GM18517 (cell line): Measurements from ENCODE around the gene UGT1A8.
"Not testable (repeated sequence)": the region's sequence is repeated elsewhere in the genome, so short reads cannot be mapped to it uniquely, and the experiment has no call there.

Source experiments
- ATAC-seq: cut with Tn5 transposase; IDR thresholded peaks from one replicate; pipeline ENCODE4 v1.9.1; 2021; ENCODE audit warnings: mild to moderate bottlenecking, moderate library complexity; ENCODE audit not compliant: unreplicated experiment

UGT1A8 gene

GRCh38 chr2:233638836-233639235 is 21.4 kb downstream of the UGT1A8 start:
- ATAC-seq, result no peak

GRCh38 chr2:233639860-233640259 is 22.4 kb downstream of the UGT1A8 start:
- no peak for ATAC-seq

- ATAC-seq, result no peak
Measured at GRCh38 chr2:233643128-233643527, 25.7 kb downstream of the UGT1A8 start.

GRCh38 chr2:233646033-233646432 is 28.6 kb downstream of the UGT1A8 start:
- ATAC-seq, result not testable (repeated sequence)

GRCh38 chr2:233650981-233651380 is 33.5 kb downstream of the UGT1A8 start:
- no peak for ATAC-seq

- ATAC-seq, result no peak
Measured at GRCh38 chr2:233651430-233651829, 34.0 kb downstream of the UGT1A8 start.

GRCh38 chr2:233654501-233654900 is 37.1 kb downstream of the UGT1A8 start:
- no peak for ATAC-seq

GRCh38 chr2:233655043-233655442 is 37.6 kb downstream of the UGT1A8 start:
- no peak for ATAC-seq

- ATAC-seq, result not testable (repeated sequence)
Measured at GRCh38 chr2:233655943-233656342, 38.5 kb downstream of the UGT1A8 start.

GRCh38 chr2:233656443-233656842 is 39.0 kb downstream of the UGT1A8 start:
- ATAC-seq, result no peak

- no peak for ATAC-seq
Measured at GRCh38 chr2:233658610-233659009, 41.2 kb downstream of the UGT1A8 start.

GRCh38 chr2:233663911-233664310 is 46.5 kb downstream of the UGT1A8 start:
- ATAC-seq, result no peak

GRCh38 chr2:233668605-233669260 is 51.3 kb downstream of the UGT1A8 start:
- no peak for ATAC-seq

- no peak for ATAC-seq
Measured at GRCh38 chr2:233671290-233672161, 54.1 kb downstream of the UGT1A8 start, which contains the start of gene UGT1A9. Gene UGT1A9 (plus strand): TSS chr2:233671898. CDS start chr2:233671935, 37 bp downstream.

- ATAC-seq, result no peak
Measured at GRCh38 chr2:233672886-233673285, 55.5 kb downstream of the UGT1A8 start.

GRCh38 chr2:233673896-233674295 is 56.5 kb downstream of the UGT1A8 start:
- no peak for ATAC-seq

GRCh38 chr2:233674314-233674713 is 56.9 kb downstream of the UGT1A8 start:
- ATAC-seq, result no peak

- ATAC-seq, result no peak
Measured at GRCh38 chr2:233674995-233675394, 57.6 kb downstream of the UGT1A8 start.

- no peak for ATAC-seq
Measured at GRCh38 chr2:233676046-233676445, 58.6 kb downstream of the UGT1A8 start.

GRCh38 chr2:233679196-233679595 is 61.8 kb downstream of the UGT1A8 start:
- ATAC-seq, result no peak

- ATAC-seq, result no peak
Measured at GRCh38 chr2:233680361-233681045, 63.1 kb downstream of the UGT1A8 start.
